GM19035 (cell line): ENCODE measurements around the gene TSSC4.

ENCODE experiments used
- ATAC-seq: cut with Tn5 transposase; IDR thresholded peaks from one replicate; pipeline ENCODE4 v1.9.1; 2021; ENCODE audit not compliant: unreplicated experiment

TSSC4 gene

DNA sequence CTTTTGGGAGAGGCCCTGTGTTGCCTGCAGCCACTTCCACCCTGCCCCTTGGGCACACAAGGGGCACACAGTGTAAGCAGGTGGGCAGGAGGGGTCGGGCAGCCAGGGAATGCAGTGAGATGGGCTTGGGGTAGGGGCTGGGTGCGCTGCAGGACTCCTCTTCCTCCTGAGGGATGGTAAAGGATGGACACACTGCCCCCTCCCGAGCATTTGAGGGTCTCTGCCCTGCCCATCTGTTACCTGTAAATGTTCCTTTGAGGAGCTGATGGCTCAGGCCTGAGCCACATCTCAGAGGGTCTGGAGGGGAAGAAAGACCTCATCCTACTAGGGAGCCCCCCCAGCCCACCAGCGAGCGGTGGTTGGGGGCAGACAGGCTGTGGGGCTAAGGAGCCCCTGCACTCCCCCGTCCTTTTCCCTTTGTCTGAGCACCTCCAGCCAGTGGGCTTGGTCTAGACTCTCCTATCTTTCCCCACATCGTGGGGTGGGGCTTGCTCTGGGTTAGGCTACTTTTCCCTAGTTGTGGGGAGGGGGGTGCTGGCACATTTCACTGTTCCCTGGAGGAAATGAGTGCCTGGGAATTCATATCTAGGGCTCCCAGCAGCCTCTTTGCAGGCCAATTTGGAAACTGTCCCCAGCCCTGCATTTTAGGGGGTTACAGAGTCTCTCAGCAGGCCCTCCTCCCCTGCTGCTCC, 1.7 kb upstream of the TSSC4 start:
- no peak for ATAC-seq

DNA sequence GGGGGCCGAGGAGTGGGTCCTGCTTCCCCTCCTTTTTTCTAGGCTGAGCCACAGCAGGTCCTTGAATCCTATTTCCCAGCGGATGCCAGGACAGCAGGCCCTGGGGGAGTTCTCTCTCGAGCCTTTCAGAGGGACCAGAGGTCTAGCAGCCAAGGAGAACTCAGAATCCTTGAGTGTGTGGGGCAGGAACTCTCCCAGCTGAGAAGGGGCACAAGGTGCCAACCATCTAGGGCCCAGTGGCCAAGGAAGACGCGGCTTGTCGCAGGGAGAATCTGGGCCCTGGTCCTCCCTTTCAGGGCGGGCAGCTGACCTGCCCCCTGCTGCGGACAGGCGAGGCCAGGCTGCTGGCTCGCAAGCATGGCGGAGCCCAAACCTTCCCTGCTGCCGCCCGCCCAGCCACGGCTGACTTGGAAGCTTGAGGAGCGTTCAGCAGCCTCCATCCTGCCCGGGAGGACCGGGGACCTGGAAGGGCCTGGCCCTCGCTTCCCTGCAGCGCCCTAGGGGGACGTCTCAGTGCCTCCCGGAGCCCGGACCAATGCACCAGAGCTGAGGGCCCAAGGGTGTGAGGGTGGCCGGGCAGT, 972 bp upstream of the TSSC4 start:
- no peak for ATAC-seq

DNA sequence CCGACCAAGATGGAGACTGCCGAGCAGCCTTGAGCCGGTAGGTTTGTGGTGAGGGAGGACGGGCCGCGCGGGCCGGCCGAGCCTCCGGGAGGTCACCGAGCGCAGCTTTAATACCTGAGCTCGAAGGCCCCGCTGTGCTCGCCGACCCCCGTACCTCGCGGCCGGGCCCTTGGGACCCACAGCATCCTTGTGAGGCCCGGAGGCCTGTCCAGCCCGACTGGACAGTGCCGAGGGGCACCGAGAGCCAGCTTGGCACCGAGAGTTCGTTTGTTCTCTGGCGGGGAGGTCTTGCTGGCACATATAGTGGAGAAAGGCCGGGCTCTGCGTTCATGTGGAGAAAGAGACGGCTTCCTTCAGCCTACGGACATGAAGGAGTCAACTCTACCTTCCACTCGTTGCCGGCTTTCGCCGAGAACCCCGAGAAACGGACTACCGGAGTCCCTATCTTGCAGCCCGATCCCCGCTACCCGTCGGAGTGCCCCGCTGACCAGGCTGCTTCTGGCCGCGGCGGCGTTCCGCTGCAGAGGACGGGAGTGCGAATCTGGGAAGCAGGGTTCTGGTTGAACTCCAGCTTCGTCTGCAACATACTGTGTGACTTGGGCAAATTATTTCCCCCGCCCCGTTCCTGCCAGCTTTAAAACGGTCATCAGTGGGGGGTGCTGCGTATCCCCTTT, 349 bp downstream of the TSSC4 start:
- peak; percentile 10 for ATAC-seq

DNA sequence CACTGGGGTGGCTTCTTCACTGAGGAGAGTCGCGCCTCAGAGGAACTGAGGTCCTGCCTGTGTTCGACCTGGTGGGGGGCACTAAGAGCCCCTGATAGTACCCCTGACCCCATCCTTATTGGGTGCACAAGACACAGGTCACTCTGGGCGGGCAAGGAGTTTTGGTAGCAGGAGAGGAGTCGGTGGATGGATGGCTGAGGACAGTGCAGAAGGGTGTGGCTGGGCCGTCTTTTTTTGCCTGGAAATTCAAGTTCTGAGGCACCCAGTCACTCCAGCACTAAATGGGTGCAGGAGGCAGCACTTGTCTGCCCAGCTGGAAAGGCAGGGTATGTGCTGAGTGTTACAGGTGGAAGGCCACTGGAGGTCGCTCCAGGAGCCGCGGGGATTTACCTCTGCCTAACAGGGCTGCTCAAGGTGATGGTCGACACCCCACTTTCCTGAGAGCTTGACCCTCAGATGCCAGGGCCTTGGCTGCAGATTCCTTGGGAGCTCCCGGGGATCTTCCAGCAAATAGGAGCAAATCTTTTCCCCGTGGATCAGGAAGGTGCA, 960 bp downstream of the TSSC4 start:
- no peak for ATAC-seq

DNA sequence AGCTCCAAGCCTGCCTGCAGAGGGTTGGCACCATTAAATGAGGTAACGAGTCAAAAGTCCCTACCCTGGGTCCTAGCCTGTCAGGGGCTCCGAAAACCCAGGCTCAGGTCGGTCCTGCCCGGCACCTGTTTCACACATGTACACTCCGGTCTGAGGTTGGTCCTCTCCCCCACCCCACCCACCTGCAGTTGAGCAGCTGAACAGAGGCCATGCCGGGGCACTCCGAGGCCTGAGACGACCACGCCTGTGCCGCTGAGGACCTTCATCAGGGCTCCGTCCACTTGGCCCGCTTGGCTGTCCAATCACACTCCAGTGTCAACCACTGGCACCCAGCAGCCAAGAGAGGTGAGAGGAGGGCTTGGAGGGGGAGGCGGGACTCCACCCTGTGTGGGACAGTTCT, 1.6 kb downstream of the TSSC4 start:
- no peak for ATAC-seq

DNA sequence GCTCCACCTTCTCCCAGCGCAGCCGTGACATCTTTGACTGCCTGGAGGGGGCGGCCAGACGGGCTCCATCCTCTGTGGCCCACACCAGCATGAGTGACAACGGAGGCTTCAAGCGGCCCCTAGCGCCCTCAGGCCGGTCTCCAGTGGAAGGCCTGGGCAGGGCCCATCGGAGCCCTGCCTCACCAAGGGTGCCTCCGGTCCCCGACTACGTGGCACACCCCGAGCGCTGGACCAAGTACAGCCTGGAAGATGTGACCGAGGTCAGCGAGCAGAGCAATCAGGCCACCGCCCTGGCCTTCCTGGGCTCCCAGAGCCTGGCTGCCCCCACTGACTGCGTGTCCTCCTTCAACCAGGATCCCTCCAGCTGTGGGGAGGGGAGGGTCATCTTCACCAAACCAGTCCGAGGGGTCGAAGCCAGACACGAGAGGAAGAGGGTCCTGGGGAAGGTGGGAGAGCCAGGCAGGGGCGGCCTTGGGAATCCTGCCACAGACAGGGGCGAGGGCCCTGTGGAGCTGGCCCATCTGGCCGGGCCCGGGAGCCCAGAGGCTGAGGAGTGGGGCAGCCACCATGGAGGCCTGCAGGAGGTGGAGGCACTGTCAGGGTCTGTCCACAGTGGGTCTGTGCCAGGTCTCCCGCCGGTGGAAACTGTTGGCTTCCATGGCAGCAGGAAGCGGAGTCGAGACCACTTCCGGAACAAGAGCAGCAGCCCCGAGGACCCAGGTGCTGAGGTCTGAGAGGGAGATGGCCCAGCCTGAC, 2.5 kb downstream of the TSSC4 start:
- ATAC-seq, result no peak

DNA sequence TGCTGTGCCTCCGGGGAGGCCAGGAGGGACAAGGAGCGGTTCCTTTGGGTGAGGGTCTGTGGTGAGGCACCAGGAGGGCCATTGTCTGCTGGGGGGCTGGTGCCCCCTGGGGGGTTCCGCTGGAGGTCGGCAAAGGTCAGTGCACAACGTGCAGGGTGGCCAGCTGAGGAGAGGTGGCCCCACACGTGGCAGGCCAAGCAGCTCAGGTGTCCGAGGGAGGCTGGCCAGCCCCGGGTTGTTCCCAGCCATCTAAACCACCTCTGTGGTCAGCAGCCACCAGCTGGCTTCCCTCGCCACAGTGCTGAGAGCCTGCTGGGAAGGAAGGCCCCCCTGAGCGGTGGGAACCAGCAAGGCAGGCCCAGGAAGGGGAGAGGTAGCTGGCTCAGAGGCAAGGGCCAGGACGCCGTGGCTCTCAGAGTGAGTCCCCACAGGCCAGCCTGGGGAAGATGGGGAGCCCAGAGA, 4.2 kb downstream of the TSSC4 start:
- no peak for ATAC-seq

DNA sequence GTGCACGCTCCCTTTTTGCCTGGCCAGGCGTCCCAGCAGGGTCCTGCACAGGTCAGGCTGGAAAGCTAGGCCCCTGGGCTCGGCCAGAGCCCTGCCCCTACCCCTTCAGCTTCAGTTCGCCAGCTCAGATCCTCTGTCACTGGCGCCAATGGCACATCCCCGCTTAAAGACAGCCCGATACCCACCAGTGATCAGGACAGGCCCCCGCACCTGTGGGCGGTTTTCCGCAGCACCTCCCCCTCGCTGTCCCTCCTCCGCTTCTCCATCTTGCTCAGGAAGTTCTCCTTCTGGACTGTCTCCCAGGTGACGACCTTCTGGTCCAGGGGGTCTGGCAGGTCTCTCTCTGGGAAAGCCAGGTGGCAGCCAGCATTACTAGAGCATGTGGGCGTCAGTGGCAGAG, 5.9 kb downstream of the TSSC4 start:
- no peak for ATAC-seq

DNA sequence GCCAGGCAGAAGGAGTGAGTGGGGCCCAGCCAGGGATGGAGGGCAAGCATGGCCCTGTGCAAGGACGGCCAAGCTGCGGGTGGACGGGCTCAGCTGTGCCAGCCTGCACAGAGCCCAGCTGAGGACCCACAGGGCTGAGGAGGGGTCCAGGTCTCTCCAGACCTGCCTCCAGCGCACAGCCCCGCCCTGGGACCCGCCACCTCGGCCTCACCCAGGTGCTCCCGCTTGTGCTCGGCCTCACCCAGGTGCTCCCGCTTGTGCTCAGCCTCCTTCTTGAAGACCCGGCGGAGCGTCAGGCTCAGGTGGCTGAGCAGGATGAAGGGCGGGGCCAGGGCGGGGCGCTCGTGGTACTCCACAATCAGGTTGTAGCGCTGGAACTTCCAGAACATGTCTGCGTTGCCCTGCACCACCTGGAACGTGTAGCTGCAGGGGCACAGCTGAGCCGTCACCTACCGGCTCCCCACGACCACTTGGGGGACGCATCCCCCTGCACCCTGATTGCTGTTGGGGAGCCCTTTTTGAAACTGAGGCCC, 6.4 kb downstream of the TSSC4 start:
- no peak for ATAC-seq

DNA sequence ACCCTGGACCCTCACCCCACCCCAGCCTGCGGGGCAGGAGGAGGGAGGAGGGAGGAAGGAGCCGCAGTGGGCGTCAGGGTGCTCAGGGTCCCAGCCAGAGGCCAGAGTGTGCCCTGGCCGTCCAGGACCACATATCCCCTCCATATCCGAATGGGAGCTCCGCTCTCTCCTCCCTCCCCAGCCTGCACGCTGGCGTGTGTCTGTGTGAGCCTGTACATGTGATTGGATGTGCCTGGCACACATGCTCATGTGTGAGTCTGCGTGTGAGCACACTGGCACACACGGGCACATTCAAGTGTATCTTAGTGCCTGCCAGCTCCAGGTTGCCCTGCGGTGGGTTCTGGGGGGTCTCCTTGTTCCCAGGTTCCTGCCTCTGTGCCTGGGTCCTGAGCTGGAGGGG, 8.1 kb downstream of the TSSC4 start:
- no peak for ATAC-seq

DNA sequence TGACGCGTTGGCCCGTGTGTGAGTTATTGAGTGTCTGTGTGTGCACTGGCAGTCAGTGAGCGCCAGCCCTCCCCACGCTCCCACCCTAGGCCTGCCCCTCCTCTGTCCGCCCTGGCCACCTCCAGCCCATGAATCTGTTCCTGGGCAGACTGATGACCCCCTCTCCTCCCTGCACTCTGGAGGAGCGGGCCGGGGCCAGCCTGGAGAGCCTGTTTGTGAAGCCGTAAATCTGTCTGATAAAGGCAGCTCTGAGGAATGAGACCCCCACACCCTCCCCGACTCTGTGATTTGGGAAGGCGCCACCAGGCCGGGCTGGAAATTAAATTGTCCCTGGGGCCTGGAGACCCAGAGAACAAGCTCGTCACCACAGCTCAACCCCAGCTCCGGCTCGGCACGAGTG, 8.6 kb downstream of the TSSC4 start:
- no peak for ATAC-seq

DNA sequence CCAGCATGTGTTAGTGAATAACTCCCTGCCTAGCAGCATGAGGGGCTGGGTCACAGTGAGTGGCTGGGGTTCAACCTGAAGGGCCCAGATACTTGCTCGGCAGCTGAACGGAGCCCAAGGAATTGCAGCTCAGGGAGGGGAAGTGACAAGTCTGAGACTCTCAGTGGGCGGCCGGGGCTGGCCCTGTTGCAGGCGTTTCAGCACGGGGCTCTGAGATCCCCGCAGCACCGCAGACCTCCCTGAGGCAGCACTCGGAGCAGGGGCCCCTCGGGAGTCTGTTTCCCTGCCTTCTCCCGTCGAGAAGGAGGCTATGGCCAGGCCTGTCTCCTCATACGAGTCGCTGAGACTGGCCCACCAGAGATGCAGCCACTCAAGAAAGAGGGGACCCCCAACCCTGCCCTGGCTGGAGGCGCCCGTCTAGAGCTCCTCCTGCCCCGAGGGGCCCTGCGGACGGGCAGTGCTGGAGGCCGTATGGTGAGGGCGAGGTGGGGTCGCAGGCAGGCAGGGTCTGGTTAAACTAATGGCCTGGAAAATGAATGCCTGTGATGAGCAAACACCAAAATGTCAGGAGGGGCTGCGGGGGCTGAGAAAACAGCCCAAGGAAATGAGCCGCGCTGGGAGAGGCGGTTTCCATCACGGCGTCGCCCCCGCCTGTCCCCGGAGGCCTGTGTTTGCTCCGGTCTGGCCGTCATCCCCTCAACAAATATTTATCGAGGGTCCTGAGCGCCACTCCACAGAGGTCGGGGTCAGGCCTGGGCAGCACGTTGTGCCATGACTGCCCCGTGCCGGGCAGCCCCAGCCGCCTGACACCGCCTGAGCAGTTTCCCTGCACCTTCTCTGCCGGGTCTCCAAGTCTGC, 9.3 kb downstream of the TSSC4 start:
- ATAC-seq, result no peak

DNA sequence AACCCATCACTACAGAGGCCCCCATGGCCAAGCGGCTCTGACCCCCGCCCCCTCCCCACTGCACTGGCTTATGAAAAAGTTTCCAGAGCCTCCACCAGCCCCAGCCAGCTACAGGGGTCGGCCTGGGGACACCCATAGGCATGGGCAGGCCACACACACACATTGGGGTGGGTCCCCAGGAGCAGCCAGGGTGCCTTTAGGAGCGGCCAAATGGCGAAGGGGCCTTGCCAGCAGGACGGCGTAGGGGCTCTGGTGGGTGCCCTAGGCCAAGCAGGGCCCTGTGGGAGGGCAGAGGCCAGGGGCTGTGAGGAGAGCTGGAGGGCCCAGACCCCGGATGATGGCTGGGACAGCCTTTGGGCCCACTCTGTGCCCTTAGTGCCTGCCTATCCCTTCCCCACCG, 10.1 kb downstream of the TSSC4 start:
- no peak for ATAC-seq

DNA sequence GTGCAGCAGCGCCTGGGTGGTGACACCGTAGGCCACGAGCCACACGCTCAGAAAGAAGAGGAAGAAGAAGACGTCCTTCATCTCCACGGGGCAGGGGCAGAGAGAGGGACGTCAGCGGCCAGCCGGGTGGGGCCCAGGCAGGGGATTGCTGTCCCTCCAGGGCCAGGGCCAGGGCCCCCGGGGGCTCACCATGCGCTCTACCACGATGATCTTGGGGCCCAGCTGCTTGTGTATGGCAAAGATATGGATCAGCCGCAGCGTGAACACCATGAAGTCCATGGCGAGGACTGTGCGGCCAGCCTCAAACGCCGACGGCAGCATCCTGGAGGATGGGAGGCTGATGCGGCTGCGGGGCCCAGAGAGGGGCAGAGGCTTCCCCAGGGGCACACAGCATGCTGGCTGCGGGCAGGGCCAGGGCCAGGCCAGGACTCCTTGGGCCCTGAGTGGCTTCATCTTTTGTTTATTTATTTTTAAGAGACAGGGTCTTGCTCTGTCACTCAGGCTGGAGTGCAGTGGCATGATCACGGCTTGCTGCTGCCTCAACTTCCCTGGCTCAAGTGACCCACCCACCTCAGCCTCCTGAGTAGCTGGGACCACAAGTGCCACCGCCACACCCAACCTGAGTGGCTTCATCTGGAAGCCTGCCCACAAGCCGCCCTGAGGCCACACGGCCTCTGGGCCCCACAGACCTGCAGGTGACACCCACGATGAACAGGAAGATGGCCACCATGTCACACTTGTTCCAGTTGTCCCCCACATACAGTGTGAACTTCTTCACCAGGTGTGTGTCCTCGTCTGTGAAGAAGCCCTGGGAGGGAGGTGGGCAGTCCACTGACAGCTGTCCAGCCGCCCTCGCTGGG, 11.1 kb downstream of the TSSC4 start:
- ATAC-seq, result no peak

DNA sequence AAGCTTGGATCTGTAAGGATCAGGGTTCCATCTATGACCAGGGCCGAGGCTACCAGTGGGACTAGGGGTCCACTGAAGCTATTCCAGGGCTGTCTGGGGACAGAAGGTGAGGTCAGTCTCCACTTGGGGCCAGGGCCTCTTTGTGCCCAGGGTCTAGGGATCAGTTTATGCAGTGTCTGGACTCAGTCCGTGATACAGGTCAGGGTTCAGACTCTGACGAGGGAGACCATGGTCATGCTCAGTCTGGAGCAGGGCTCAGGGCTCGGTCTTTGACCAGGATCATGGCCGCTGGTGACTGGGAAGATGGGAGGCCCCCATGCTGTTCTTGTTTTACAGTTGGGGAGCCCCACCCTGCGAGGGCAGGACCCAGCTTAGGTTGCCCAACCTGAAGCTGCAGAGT, 11.8 kb downstream of the TSSC4 start:
- ATAC-seq, result no peak

DNA sequence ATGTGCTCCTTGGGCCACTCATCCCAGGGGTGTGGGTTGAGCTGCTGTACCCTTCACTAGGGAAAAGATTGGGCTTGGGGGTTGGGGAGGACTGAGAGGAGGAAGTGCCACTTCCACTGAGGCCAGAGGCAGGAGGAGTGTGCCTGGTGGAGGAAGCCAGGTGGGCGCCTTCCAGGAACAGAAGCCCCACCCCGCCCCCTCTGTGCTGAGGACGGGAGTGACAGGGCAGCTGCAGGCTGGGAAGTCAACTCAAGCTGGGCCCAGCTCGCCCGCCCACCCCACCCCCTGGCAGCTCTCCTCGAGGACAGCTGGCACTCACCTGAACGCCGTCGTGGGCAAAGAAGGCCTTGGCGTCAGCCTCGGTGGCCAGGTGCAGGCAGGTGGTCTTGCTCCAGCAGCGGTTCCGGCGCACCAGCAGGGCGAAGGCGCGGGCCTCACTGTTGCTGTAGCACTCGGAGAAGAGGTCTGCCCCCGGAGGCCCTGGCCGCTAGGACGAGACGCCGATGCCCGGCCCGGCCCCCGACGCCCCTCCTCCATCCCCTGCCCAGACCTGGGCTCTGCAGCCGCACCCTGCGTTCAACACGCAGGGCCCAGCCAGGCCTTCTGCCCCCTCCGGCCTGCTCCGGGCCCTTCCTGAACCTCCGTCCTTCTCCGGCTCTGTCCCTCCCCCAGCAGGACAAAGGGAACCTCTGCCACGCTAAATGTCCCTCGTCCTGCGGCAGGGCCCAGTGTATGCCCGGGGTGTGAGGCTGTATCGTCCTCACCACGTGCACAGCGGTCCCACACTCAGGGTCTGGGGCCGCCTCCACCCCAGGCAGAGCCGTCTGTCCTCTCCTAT, 13.4 kb downstream of the TSSC4 start:
- ATAC-seq, result no peak

DNA sequence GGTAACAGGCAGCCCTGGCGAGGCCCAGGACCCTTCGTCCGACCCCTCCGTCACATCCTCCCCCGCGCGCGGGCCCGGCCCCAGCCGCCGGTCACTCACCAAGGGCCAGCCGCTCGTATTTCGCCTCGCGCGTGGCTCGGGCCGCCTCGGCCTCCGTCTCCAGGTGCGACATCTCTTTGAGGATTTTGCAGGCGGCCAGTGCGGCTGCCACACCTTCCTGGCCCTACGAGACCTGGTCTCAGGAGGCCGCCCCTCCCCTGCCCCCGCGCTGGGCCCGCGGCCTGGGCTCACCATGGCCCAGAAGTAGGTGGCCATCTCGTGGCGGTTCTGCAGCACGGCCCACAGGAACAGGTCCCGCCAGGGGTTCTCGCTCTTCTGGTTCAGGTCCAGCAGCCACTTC, 14.1 kb downstream of the TSSC4 start:
- ATAC-seq, result no peak

DNA sequence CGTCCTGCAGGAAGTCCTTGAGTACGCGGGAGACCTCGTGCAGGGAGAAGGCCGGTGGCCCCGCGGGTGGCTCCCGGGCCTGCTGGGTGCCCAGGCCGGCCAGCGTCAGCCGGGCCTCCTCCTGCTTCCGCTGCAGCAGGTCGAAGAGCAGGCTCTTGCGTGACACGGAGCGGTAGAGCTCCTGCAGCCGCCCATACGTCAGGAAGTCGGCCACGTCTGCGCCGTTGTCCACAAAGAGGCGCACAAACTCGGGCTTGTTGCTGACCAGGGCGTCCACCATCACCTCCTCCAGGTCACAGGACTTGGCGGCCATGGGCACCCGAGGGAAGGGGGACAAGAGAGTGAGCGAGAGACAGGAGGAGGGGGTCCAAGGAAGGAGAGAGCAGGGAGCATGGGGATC, 14.6 kb downstream of the TSSC4 start:
- no peak for ATAC-seq
